GM23338 (cell line): ENCODE measurements around the gene ZP2. TPM values are rescaled to one million over a fixed set of nuclear protein-coding genes. Genes with fewer than 3 reads are reported as not detected.

Experiments
- ATAC-seq: fragments of 200-7000 bp; cut with Tn5 transposase; 3 replicates; pipeline ENCODE4 v1.9.1; 2020
- DNase-seq: peaks from one replicate; pipeline ENCODE4 v3.0.0-alpha.2; 2015; ENCODE audit warnings: low spot score
- H2AFZ ChIP-seq: fragments of 200-600 bp; sonication (generic); 2 replicates; pipeline ENCODE4 v1.8.0; 2016; ENCODE audit warnings: antibody characterized with exemption, mild to moderate bottlenecking, moderate library complexity
- H3F3A ChIP-seq: fragments of 200-600 bp; sonication (generic); replicated peaks from 2 replicates; pipeline ENCODE4 v1.8.0; 2017; ENCODE audit warnings: antibody characterized with exemption, mixed run types, low read depth
- H3K27ac ChIP-seq: fragments of 200-600 bp; sonication (generic); 2 replicates; pipeline ENCODE4 v1.6.1; 2016; ENCODE audit warnings: low read depth
- H3K27me3 ChIP-seq: fragments of 200-600 bp; sonication (generic); 2 replicates; pipeline ENCODE4 v1.8.0; 2016; ENCODE audit warnings: mild to moderate bottlenecking, mixed run types, moderate library complexity; ENCODE audit not compliant: insufficient read depth
- H3K36me3 ChIP-seq: fragments of 200-600 bp; sonication (generic); 2 replicates; pipeline ENCODE4 v1.8.0; 2016; ENCODE audit warnings: mild to moderate bottlenecking; ENCODE audit not compliant: insufficient read depth
- H3K4me1 ChIP-seq: fragments of 200-600 bp; sonication (generic); 2 replicates; pipeline ENCODE4 v1.8.0; 2016; ENCODE audit warnings: mild to moderate bottlenecking, moderate library complexity; ENCODE audit not compliant: insufficient read depth
- H3K4me2 ChIP-seq: fragments of 200-600 bp; sonication (generic); 2 replicates; pipeline ENCODE4 v1.7.1; 2017; ENCODE audit warnings: mixed run types
- H3K4me3 ChIP-seq: fragments of 200-600 bp; sonication (generic); 2 replicates; pipeline ENCODE4 v1.6.1; 2016; ENCODE audit warnings: mixed run types
- H3K79me2 ChIP-seq: fragments of 200-600 bp; sonication (generic); replicated peaks from 2 replicates; pipeline ENCODE4 v1.8.0; 2017; ENCODE audit warnings: mild to moderate bottlenecking; ENCODE audit not compliant: insufficient read depth
- H3K9me2 ChIP-seq: fragments of 200-600 bp; sonication (generic); 2 replicates; pipeline ENCODE4 v1.8.0; 2017; ENCODE audit not compliant: insufficient read depth
- H4K20me1 ChIP-seq: fragments of 200-600 bp; sonication (generic); replicated peaks from 2 replicates; pipeline ENCODE4 v1.8.0; 2017; ENCODE audit warnings: mild to moderate bottlenecking; ENCODE audit not compliant: insufficient read depth
- H3K27ac Mint-ChIP-seq: 2 replicates; pipeline ENCODE4 v1.8.0; 2020; ENCODE audit warnings: inconsistent platforms, mild to moderate bottlenecking, moderate library complexity, mixed read lengths
- H3K27me3 Mint-ChIP-seq: 3 replicates; pipeline ENCODE4 v1.8.0; 2022; ENCODE audit warnings: low read depth, mild to moderate bottlenecking, moderate library complexity, mixed read lengths, inconsistent platforms; ENCODE audit not compliant: insufficient read depth, poor library complexity
- H3K36me3 Mint-ChIP-seq: 3 replicates; pipeline ENCODE4 v1.8.0; 2021; ENCODE audit warnings: low read depth, mild to moderate bottlenecking, inconsistent platforms, moderate library complexity, mixed read lengths
- H3K4me1 Mint-ChIP-seq: 3 replicates; pipeline ENCODE4 v1.8.0; 2020; ENCODE audit warnings: mild to moderate bottlenecking, inconsistent platforms, mixed read lengths
- H3K4me3 Mint-ChIP-seq: 3 replicates; pipeline ENCODE4 v1.8.0; 2021; ENCODE audit warnings: moderate library complexity, mild to moderate bottlenecking, inconsistent platforms, mixed read lengths
- H3K9me3 Mint-ChIP-seq: 3 replicates; pipeline ENCODE4 v1.8.0; 2020; ENCODE audit warnings: moderate library complexity, mild to moderate bottlenecking, inconsistent platforms, mixed read lengths
- CREB1 ChIP-seq: fragments of 250-450 bp; sonication (Bioruptor Pico); IDR thresholded peaks from 2 replicates; pipeline ENCODE4 v1.5.0; 2020; ENCODE audit warnings: low read depth, mild to moderate bottlenecking, moderate library complexity
- CTCF ChIP-seq, 2 experiments: fragments of 200-600 bp in 1 of 2; sonication (generic) in 1 of 2; conservative IDR thresholded peaks; 2 replicates each; pipeline versions ENCODE4 v1.5.1 to v1.6.1; 2016 to 2017; ENCODE audit warnings: antibody characterized with exemption in 2 of 2, low read depth in 2 of 2, mild to moderate bottlenecking in 2 of 2, moderate library complexity in 1 of 2
- ETS1 ChIP-seq: IDR thresholded peaks from 2 replicates; pipeline ENCODE4 v1.6.1; 2016; ENCODE audit warnings: antibody characterized with exemption
- EZH2 ChIP-seq: fragments of 200-600 bp; sonication (generic); IDR thresholded peaks from one replicate; pipeline ENCODE4 v1.8.0; 2017; ENCODE audit warnings: antibody characterized with exemption, mild to moderate bottlenecking, low read depth; ENCODE audit not compliant: unreplicated experiment
- EZH2phosphoT487 ChIP-seq: fragments of 200-600 bp; sonication (generic); IDR thresholded peaks from one replicate; pipeline ENCODE4 v1.8.1; 2018; ENCODE audit warnings: antibody characterized with exemption; ENCODE audit not compliant: unreplicated experiment
- JUNB ChIP-seq: IDR thresholded peaks from one replicate; pipeline ENCODE4 v1.6.1; 2016; ENCODE audit warnings: antibody characterized with exemption; ENCODE audit not compliant: unreplicated experiment
- NANOG ChIP-seq: IDR thresholded peaks from 2 replicates; pipeline ENCODE4 v1.6.1; 2016; ENCODE audit warnings: antibody characterized with exemption, borderline replicate concordance
- POLR2AphosphoS5 ChIP-seq: IDR thresholded peaks from 2 replicates; pipeline ENCODE4 v1.6.1; 2016; ENCODE audit warnings: antibody characterized with exemption, low read depth
- REST ChIP-seq: IDR thresholded peaks from one replicate; pipeline ENCODE4 v1.6.1; 2018; ENCODE audit warnings: antibody characterized with exemption; ENCODE audit not compliant: unreplicated experiment
- STAT1 ChIP-seq: IDR thresholded peaks from one replicate; pipeline ENCODE4 v1.6.1; 2016; ENCODE audit warnings: antibody characterized with exemption; ENCODE audit not compliant: unreplicated experiment
- ZNF114 ChIP-seq: fragments of 250-450 bp; sonication (Bioruptor Pico); IDR thresholded peaks from 2 replicates; pipeline ENCODE4 v1.5.0; 2020; ENCODE audit warnings: mild to moderate bottlenecking, moderate library complexity
- ZNF331 ChIP-seq: fragments of 250-450 bp; sonication (Bioruptor Pico); IDR thresholded peaks from 2 replicates; pipeline ENCODE4 v1.5.0; 2020; ENCODE audit warnings: low read depth, mild to moderate bottlenecking, moderate library complexity
- polyA plus RNA-seq: library from polyadenylated mRNA; unstranded; fragments of >200 nt; fragmentation: Nextera tagmentation; extraction: Ambion mirVana; gene quantifications from 2 replicates; pipeline ENCODE4 v1.2.1, GENCODE V29; 2016
- total RNA-seq: library from RNA; depleted of rRNA; stranded (reverse); fragments of >200 nt; shearing (Covaris generic); gene quantifications from 2 replicates; pipeline ENCODE4 v1.2.3, GENCODE V29; 2014

The ZP2 gene
- total and polyA plus RNA-seq, 2 experiments from 2014 or later = not detected

GRCh38 chr16:21227866-21228265 lies 16.5 kb upstream of the ZP2 start:
- peaks cover 14% of the 10 kb centered on the region for H3K4me1 Mint-ChIP-seq
- Histone ChIP-seq H4K20me1 (no peaks in the 10 kb centered on the region), H3F3A (no peaks in the 10 kb centered on the region), H3K27me3 (no peaks in the 10 kb centered on the region), H3K79me2 (no peaks in the 10 kb centered on the region), H3K4me1 (peaks cover 12% of the 10 kb centered on the region), H3K27ac (no peak overlapping the region), H3K36me3 (no peaks in the 10 kb centered on the region), H3K4me3 (no peak overlapping the region), H3K4me2 (no peak overlapping the region), H3K9me2 (0 out of 2 replicates have a peak, but pooled peaks cover 9% of the 10 kb centered on the region), H2AFZ (no peak overlapping the region)
- no peak overlapping the region for H3K27ac Mint-ChIP-seq
- H3K4me3 Mint-ChIP-seq = no peak overlapping the region
- ATAC-seq (no peak), DNase-seq (no peak)
- TF ChIP-seq POLR2AphosphoS5 = no peak
- no peak for TF ChIP-seq ZNF331 (CRISPR knock-in tag)
- no peak for TF ChIP-seq CREB1 (CRISPR knock-in tag)
- no peak for TF ChIP-seq STAT1
- no peak for TF ChIP-seq ETS1
- no peak for TF ChIP-seq NANOG
- H3K27me3 Mint-ChIP-seq = no peaks in the 10 kb centered on the region
- no peaks in the 10 kb centered on the region for H3K36me3 Mint-ChIP-seq
- no peaks in the 10 kb centered on the region for H3K9me3 Mint-ChIP-seq

- Histone ChIP-seq H3K27ac (no peak overlapping the region), H3K4me3 (no peak overlapping the region), H3K79me2 (no peaks in the 10 kb centered on the region), H4K20me1 (no peaks in the 10 kb centered on the region), H3K4me1 (peaks cover 21% of the 10 kb centered on the region), H3K27me3 (no peaks in the 10 kb centered on the region), H2AFZ (no peak overlapping the region), H3K36me3 (no peaks in the 10 kb centered on the region), H3K9me2 (0 out of 2 replicates have a peak, but pooled peaks cover 9% of the 10 kb centered on the region), H3F3A (no peaks in the 10 kb centered on the region), H3K4me2 (no peak overlapping the region)
- peaks cover 25% of the 10 kb centered on the region for H3K4me1 Mint-ChIP-seq
- DNase-seq (no peak), ATAC-seq (no peak)
- H3K27ac Mint-ChIP-seq = no peak overlapping the region
- H3K36me3 Mint-ChIP-seq = no peaks in the 10 kb centered on the region
- H3K9me3 Mint-ChIP-seq = no peaks in the 10 kb centered on the region
- H3K27me3 Mint-ChIP-seq = no peaks in the 10 kb centered on the region
- H3K4me3 Mint-ChIP-seq = no peak overlapping the region
- TF ChIP-seq EZH2phosphoT487 = no peak
- no peak for TF ChIP-seq ZNF114 (CRISPR knock-in tag)
- no peak for TF ChIP-seq POLR2AphosphoS5
- no peak for TF ChIP-seq ETS1
- TF ChIP-seq STAT1 = no peak
- no peak for TF ChIP-seq EZH2
- TF ChIP-seq REST = no peak
- no peak for TF ChIP-seq CTCF (conservative IDR thresholded peaks at IDR 0.05; ENCODE audit: low read depth in 2 of 2)
- no peak for TF ChIP-seq NANOG
- no peak for TF ChIP-seq ZNF331 (CRISPR knock-in tag)
- no peak for TF ChIP-seq CREB1 (CRISPR knock-in tag)
- no peak for TF ChIP-seq JUNB
These were observed 15.4 kb upstream of the ZP2 start for GRCh38 chr16:21226749-21227148.
